Activated naive CD4-positive, alpha-beta T cell treated with anti-CD3 and anti-CD28 coated beads for 36 hours (primary cell): ENCODE measurements around the gene C9orf50. TPM values are rescaled to one million over a fixed set of nuclear protein-coding genes. Genes with fewer than 3 reads are reported as not detected.

ENCODE experiments used
- CTCF ChIA-PET: fragments of 350-600 bp; sonication (Branson Sonifier 250); formaldehyde crosslinking; loops from one replicate; lab custom pipeline; 2021; ENCODE audit warnings: antibody characterized with exemption; lab: Charles Lee
- DNase-seq: peaks from one replicate; pipeline ENCODE4 v3.0.0-alpha.2; 2020
- H3K27ac Mint-ChIP-seq: one replicate; pipeline ENCODE4 v1.8.0; 2021; ENCODE audit warnings: mild to moderate bottlenecking, mixed read lengths
- H3K27me3 Mint-ChIP-seq: one replicate; pipeline ENCODE4 v1.8.0; 2021; ENCODE audit warnings: low read depth, mixed read lengths
- H3K36me3 Mint-ChIP-seq: one replicate; pipeline ENCODE4 v1.8.0; 2021; ENCODE audit warnings: low read depth, mixed read lengths
- H3K4me1 Mint-ChIP-seq: one replicate; pipeline ENCODE4 v1.8.0; 2021; ENCODE audit warnings: low read depth, mixed read lengths
- H3K4me3 Mint-ChIP-seq: one replicate; pipeline ENCODE4 v1.8.0; 2021; ENCODE audit warnings: mild to moderate bottlenecking, moderate library complexity, mixed read lengths
- H3K9me3 Mint-ChIP-seq: one replicate; pipeline ENCODE4 v1.8.0; 2021; ENCODE audit warnings: mixed read lengths
- intact Hi-C: fragments of 100-400 bp; cut with micrococcal nuclease; formaldehyde crosslinking; loops from one replicate; pipeline ENCODE4 v1.15.1; 2023
- total RNA-seq, 2 experiments: library from RNA; stranded (reverse); gene quantifications; one replicate each; pipeline ENCODE4 v1.2.3, GENCODE V29; 2021

The C9orf50 gene
- total RNA-seq, 2 experiments from 2014 or later, result not detected

GRCh38 chr9:129579294-129579693 lies 41.6 kb downstream of the C9orf50 start:
- intact Hi-C loops, result no loop called here
- no peak for DNase-seq
- Mint-ChIP-seq H3K4me3 (no peak overlapping the region), H3K27ac (no peak overlapping the region), H3K27me3 (no peaks in the 10 kb centered on the region), H3K4me1 (peaks cover 30% of the 10 kb centered on the region), H3K36me3 (no peaks in the 10 kb centered on the region), H3K9me3 (no peaks in the 10 kb centered on the region)
- CTCF ChIA-PET, result interaction anchor here (1.1 kb wide), 1 partner anchor 120 kb away, joined by 3 read pairs; no protein-coding TSS in a partner anchor

- CTCF ChIA-PET, result no interaction called here
- intact Hi-C loops, result no loop called here
- no peak for DNase-seq
- Mint-ChIP-seq H3K27ac (no peak overlapping the region), H3K4me1 (peaks cover 17% of the 10 kb centered on the region), H3K9me3 (peaks cover 2% of the 10 kb centered on the region), H3K27me3 (no peaks in the 10 kb centered on the region), H3K4me3 (no peak overlapping the region), H3K36me3 (no peaks in the 10 kb centered on the region)
Observed at GRCh38 chr9:129576546-129577543, 44.1 kb downstream of the C9orf50 start.

GRCh38 chr9:129575818-129576217 lies 45.1 kb downstream of the C9orf50 start:
- intact Hi-C loops, result no loop called here
- CTCF ChIA-PET, result no interaction called here
- Mint-ChIP-seq H3K4me1 (peaks cover 19% of the 10 kb centered on the region), H3K9me3 (peaks cover 2% of the 10 kb centered on the region), H3K4me3 (no peak overlapping the region), H3K36me3 (no peaks in the 10 kb centered on the region), H3K27me3 (no peaks in the 10 kb centered on the region), H3K27ac (no peak overlapping the region)
- DNase-seq, result no peak

GRCh38 chr9:129574911-129575585 lies 45.9 kb downstream of the C9orf50 start:
- no peaks in the 10 kb centered on the region for H3K36me3 Mint-ChIP-seq
- H3K27me3 Mint-ChIP-seq, result peaks cover 2% of the 10 kb centered on the region
- DNase-seq, result no peak
- intact Hi-C loops, result no loop called here
- CTCF ChIA-PET, result no interaction called here
- no peak overlapping the region for H3K27ac Mint-ChIP-seq
- peaks cover 2% of the 10 kb centered on the region for H3K9me3 Mint-ChIP-seq
- peaks cover 17% of the 10 kb centered on the region for H3K4me1 Mint-ChIP-seq
- no peak overlapping the region for H3K4me3 Mint-ChIP-seq

- Mint-ChIP-seq H3K27me3 (peaks cover 11% of the 10 kb centered on the region), H3K9me3 (peaks cover 2% of the 10 kb centered on the region), H3K4me3 (no peak overlapping the region), H3K36me3 (no peaks in the 10 kb centered on the region), H3K4me1 (peaks cover 11% of the 10 kb centered on the region), H3K27ac (no peak overlapping the region)
- CTCF ChIA-PET, result interaction anchor here (0.6 kb wide), 1 partner anchor 46 kb away, joined by 5 read pairs; no protein-coding TSS in a partner anchor
- intact Hi-C loops, result no loop called here
- DNase-seq, result no peak
Observed at GRCh38 chr9:129573977-129574376, 46.9 kb downstream of the C9orf50 start.

- intact Hi-C loops, result no loop called here
- peaks cover 2% of the 10 kb centered on the region for H3K9me3 Mint-ChIP-seq
- no peak for DNase-seq
- H3K4me3 Mint-ChIP-seq, result no peak overlapping the region
- H3K4me1 Mint-ChIP-seq, result peaks cover 18% of the 10 kb centered on the region
- no peak overlapping the region for H3K27ac Mint-ChIP-seq
- peaks cover 19% of the 10 kb centered on the region for H3K27me3 Mint-ChIP-seq
- H3K36me3 Mint-ChIP-seq, result no peaks in the 10 kb centered on the region
- CTCF ChIA-PET, result no interaction called here
Observed at GRCh38 chr9:129572517-129572916, 48.4 kb downstream of the C9orf50 start.

GRCh38 chr9:129572052-129572425 lies 48.9 kb downstream of the C9orf50 start:
- CTCF ChIA-PET, result no interaction called here
- Mint-ChIP-seq H3K36me3 (no peaks in the 10 kb centered on the region), H3K4me1 (peaks cover 18% of the 10 kb centered on the region), H3K4me3 (no peak overlapping the region), H3K9me3 (peaks cover 2% of the 10 kb centered on the region), H3K27ac (no peak overlapping the region), H3K27me3 (peaks cover 19% of the 10 kb centered on the region)
- intact Hi-C loops, result no loop called here
- no peak for DNase-seq

- no peak for DNase-seq
- Mint-ChIP-seq H3K27me3 (peaks cover 19% of the 10 kb centered on the region), H3K27ac (no peak overlapping the region), H3K9me3 (peaks cover 2% of the 10 kb centered on the region), H3K36me3 (no peaks in the 10 kb centered on the region), H3K4me1 (peaks cover 18% of the 10 kb centered on the region), H3K4me3 (no peak overlapping the region)
- CTCF ChIA-PET, result no interaction called here
- intact Hi-C loops, result no loop called here
Observed at GRCh38 chr9:129571298-129572051, 49.4 kb downstream of the C9orf50 start.

GRCh38 chr9:129570450-129571297 lies 50.2 kb downstream of the C9orf50 start:
- H3K27ac Mint-ChIP-seq, result no peak overlapping the region
- no peak for DNase-seq
- H3K4me3 Mint-ChIP-seq, result no peak overlapping the region
- intact Hi-C loops, result no loop called here
- peaks cover 19% of the 10 kb centered on the region for H3K27me3 Mint-ChIP-seq
- CTCF ChIA-PET, result interaction anchor here (0.6 to 1.3 kb wide), 3 partner anchors 22 to 786 kb away, joined by 3 to 4 read pairs (median 3); no protein-coding TSS in a partner anchor
- peaks cover 18% of the 10 kb centered on the region for H3K4me1 Mint-ChIP-seq
- H3K36me3 Mint-ChIP-seq, result no peaks in the 10 kb centered on the region
- H3K9me3 Mint-ChIP-seq, result peaks cover 2% of the 10 kb centered on the region

GRCh38 chr9:129569502-129570449 lies 51.1 kb downstream of the C9orf50 start:
- CTCF ChIA-PET, result interaction anchor here (0.6 to 1.4 kb wide), 4 partner anchors 16 to 785 kb away, joined by 3 to 4 read pairs (median 3); no protein-coding TSS in a partner anchor
- DNase-seq, result no peak
- intact Hi-C loops, result loop anchor here (5.0 kb wide), 1 partner anchor 82 kb away; no protein-coding TSS in a partner anchor
- no peaks in the 10 kb centered on the region for H3K36me3 Mint-ChIP-seq
- peaks cover 19% of the 10 kb centered on the region for H3K27me3 Mint-ChIP-seq
- peaks cover 2% of the 10 kb centered on the region for H3K9me3 Mint-ChIP-seq
- no peak overlapping the region for H3K27ac Mint-ChIP-seq
- H3K4me1 Mint-ChIP-seq, result peaks cover 18% of the 10 kb centered on the region
- H3K4me3 Mint-ChIP-seq, result peak overlapping the region; percentile 64
